ENCODE measurements around the gene PDE6C. TPM values are rescaled to one million over a fixed set of nuclear protein-coding genes. Genes with fewer than 3 reads are reported as not detected.

Gene PDE6C
- total RNA-seq, 1 donor from 2014 or later, result not detected

GRCh38 chr10:93577565-93577964 is 34.8 kb upstream of the PDE6C start:
- Mint-ChIP-seq H3K36me3 (no peaks in the 10 kb centered on the region), H3K4me3 (no peak overlapping the region), H3K9me3 (peaks cover 11% of the 10 kb centered on the region), H3K27ac (no peak overlapping the region), H3K27me3 (ENCODE audit: low read depth) (peaks cover 84% of the 10 kb centered on the region), H3K4me1 (peaks cover 10% of the 10 kb centered on the region)
- TF ChIP-seq, protein P1, sequence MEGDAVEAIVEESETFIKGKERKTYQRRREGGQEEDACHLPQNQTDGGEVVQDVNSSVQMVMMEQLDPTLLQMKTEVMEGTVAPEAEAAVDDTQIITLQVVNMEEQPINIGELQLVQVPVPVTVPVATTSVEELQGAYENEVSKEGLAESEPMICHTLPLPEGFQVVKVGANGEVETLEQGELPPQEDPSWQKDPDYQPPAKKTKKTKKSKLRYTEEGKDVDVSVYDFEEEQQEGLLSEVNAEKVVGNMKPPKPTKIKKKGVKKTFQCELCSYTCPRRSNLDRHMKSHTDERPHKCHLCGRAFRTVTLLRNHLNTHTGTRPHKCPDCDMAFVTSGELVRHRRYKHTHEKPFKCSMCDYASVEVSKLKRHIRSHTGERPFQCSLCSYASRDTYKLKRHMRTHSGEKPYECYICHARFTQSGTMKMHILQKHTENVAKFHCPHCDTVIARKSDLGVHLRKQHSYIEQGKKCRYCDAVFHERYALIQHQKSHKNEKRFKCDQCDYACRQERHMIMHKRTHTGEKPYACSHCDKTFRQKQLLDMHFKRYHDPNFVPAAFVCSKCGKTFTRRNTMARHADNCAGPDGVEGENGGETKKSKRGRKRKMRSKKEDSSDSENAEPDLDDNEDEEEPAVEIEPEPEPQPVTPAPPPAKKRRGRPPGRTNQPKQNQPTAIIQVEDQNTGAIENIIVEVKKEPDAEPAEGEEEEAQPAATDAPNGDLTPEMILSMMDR (IDR thresholded peaks at IDR 0.05; ENCODE audit: unreplicated experiment), result no peak
- no peak for DNase-seq (ENCODE audit: low spot score in 2 of 2, unreplicated experiment in 2 of 2)

- DNase-seq (ENCODE audit: low spot score in 2 of 2, unreplicated experiment in 2 of 2), result no peak
- Mint-ChIP-seq H3K4me3 (no peak overlapping the region), H3K27ac (no peak overlapping the region), H3K9me3 (peaks cover 11% of the 10 kb centered on the region), H3K36me3 (no peaks in the 10 kb centered on the region), H3K4me1 (no peaks in the 10 kb centered on the region), H3K27me3 (ENCODE audit: low read depth) (peaks cover 77% of the 10 kb centered on the region)
- TF ChIP-seq, protein P1 (IDR thresholded peaks at IDR 0.05; ENCODE audit: unreplicated experiment), result no peak
Measured at GRCh38 chr10:93579089-93579488, 33.2 kb upstream of the PDE6C start.

GRCh38 chr10:93579985-93580711 is 32.2 kb upstream of the PDE6C start:
- Mint-ChIP-seq H3K27me3 (ENCODE audit: low read depth) (peaks cover 74% of the 10 kb centered on the region), H3K9me3 (peaks cover 11% of the 10 kb centered on the region), H3K4me1 (no peaks in the 10 kb centered on the region), H3K4me3 (no peak overlapping the region), H3K36me3 (no peaks in the 10 kb centered on the region), H3K27ac (no peak overlapping the region)
- no peak for DNase-seq (ENCODE audit: low spot score in 2 of 2, unreplicated experiment in 2 of 2)
- TF ChIP-seq, protein P1 (IDR thresholded peaks at IDR 0.05; ENCODE audit: unreplicated experiment), result no peak

GRCh38 chr10:93580828-93581227 is 31.5 kb upstream of the PDE6C start:
- TF ChIP-seq, protein P1 (IDR thresholded peaks at IDR 0.05; ENCODE audit: unreplicated experiment), result no peak
- Mint-ChIP-seq H3K27ac (no peak overlapping the region), H3K27me3 (ENCODE audit: low read depth) (peaks cover 71% of the 10 kb centered on the region), H3K9me3 (peaks cover 11% of the 10 kb centered on the region), H3K4me3 (no peak overlapping the region), H3K4me1 (no peaks in the 10 kb centered on the region), H3K36me3 (no peaks in the 10 kb centered on the region)
- no peak for DNase-seq (ENCODE audit: low spot score in 2 of 2, unreplicated experiment in 2 of 2)

GRCh38 chr10:93584445-93584844 is 27.9 kb upstream of the PDE6C start:
- DNase-seq (ENCODE audit: low spot score in 2 of 2, unreplicated experiment in 2 of 2), result no peak
- Mint-ChIP-seq H3K9me3 (peaks cover 8% of the 10 kb centered on the region), H3K4me3 (no peak overlapping the region), H3K27ac (no peak overlapping the region), H3K27me3 (ENCODE audit: low read depth) (peaks cover 64% of the 10 kb centered on the region), H3K36me3 (no peaks in the 10 kb centered on the region), H3K4me1 (no peaks in the 10 kb centered on the region)
- TF ChIP-seq, protein P1 (IDR thresholded peaks at IDR 0.05; ENCODE audit: unreplicated experiment), result no peak
